Measurements from ENCODE around the gene WDR81.

WDR81 gene

DNA sequence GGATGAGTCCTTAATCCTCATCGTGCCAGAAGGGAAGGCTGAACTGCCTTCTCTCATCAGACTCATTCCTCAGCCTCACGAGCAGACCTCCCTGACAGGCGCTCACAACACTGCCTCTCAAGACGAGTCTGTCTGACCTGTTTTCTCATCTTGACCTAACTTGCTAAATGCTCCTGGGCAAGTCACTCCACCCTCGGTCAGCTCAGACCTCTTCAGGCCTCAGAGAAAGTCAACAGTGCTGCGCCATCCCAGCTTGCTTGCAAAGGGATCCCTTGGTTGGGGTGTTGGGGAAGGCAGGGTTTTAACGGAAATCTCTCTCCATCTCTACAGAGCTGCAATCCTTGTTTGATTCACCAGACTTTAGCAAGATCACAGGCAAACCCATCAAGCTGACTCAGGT is 52.4 kb downstream of the WDR81 start:
- DNase-seq (ENCODE audit: low read depth in 3 of 3): no peak

DNA sequence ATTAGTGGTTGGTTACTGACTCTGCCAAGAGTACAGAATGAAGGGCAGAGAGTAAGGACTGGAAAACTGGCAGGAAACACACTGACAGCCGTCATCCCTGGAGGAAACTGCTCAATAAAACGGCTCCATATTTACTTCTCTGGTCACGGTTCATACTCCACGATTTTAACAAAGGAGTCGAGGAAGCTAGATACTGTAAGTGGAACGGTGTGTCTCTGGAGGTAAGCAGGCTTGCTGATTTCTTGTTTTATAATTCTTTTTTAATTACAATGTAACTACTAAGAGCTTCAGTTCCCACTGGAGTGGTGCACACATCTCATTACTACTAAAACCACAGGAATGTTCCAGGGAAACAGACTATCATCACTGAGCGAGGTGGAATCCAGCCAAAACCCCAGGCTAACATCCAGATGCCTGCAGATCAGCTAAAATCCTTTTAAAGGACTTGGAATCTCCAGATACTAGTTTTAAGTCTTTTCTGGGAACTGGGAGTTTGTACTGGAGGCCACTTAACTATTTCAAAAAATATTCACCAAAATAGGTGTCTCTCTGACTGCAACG is 55.1 kb downstream of the WDR81 start:
- no peak for DNase-seq (ENCODE audit: low read depth in 3 of 3)

GRCh38 chr17:1782171-1782567 is 57.7 kb downstream of the WDR81 start:
- DNase-seq (ENCODE audit: low read depth in 3 of 3): no peak

GRCh38 chr17:1783271-1783670 is 58.8 kb downstream of the WDR81 start:
- no peak for DNase-seq (ENCODE audit: low read depth in 3 of 3)

GRCh38 chr17:1783834-1784611 is 59.5 kb downstream of the WDR81 start:
- no peak for DNase-seq (ENCODE audit: low read depth in 3 of 3)

GRCh38 chr17:1785930-1786329 is 61.4 kb downstream of the WDR81 start:
- no peak for DNase-seq (ENCODE audit: low read depth in 3 of 3)

DNA sequence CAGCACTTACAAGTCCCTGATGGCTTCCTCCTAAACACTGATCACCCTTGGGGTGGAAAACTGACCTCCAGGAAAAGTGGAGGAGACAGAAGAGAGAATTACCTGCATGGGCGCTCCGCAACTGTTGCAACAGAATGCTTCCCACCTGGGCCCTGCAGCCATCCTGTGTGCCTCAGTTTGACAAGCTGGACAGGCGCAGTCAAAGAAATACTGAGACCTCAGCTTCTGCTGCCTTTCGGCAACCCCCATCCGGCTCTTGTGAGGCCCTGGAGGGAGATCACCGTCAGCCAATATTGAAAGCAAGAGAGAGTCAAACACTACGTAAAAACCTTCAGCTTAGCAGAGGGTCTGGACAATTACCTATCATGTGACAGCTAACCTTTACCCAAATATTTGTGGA is 62.2 kb downstream of the WDR81 start:
- DNase-seq (ENCODE audit: low read depth in 3 of 3): no peak

- DNase-seq (ENCODE audit: low read depth in 3 of 3): no peak
Observed at GRCh38 chr17:1787301-1787902, 62.9 kb downstream of the WDR81 start.
